SK-N-SH (cell line): ENCODE data around the gene MRGPRD. TPM values are rescaled to one million over a fixed set of nuclear protein-coding genes. Genes with fewer than 3 reads are reported as not detected.

Experiments used
- polyA plus RNA-seq, 3 experiments: library from polyadenylated mRNA; depleted of rRNA; stranded (reverse); fragments of >200 nt; gene quantifications; 2 replicates each; pipeline ENCODE4 v1.2.3, GENCODE V29; 2012

MRGPRD gene
- polyA plus RNA-seq, 1 of the 3 experiments (the other 2 are of a cell fraction) = not detected

Other genes starting within 250 kb of the MRGPRD start
- 2.0 and 3.5 TPM in 2 replicates for gene TESMIN, start 229.5 kb downstream of the MRGPRD start, polyA plus RNA-seq (2012; rRNA removed)
- gene CPT1A, start 139.1 kb downstream of the MRGPRD start, polyA plus RNA-seq (2012; rRNA removed) = 22.5 and 31.2 TPM in 2 replicates
- 98.3 and 125 TPM in 2 replicates for gene MRPL21, start 77.2 kb downstream of the MRGPRD start, polyA plus RNA-seq (2012; rRNA removed)
- gene IGHMBP2, start 77.1 kb downstream of the MRGPRD start, polyA plus RNA-seq (2012; rRNA removed) = 7.8 and 9.0 TPM in 2 replicates
- 0.18 and 0.19 TPM in 2 replicates for gene MRGPRF, start 32.3 kb upstream of the MRGPRD start, polyA plus RNA-seq (2012; rRNA removed)
- 7.6 and 8.7 TPM in 2 replicates for gene TPCN2, start 67.9 kb upstream of the MRGPRD start, polyA plus RNA-seq (2012; rRNA removed)
- 0.13 and 0.16 TPM in 2 replicates for gene SMIM38, start 174.9 kb upstream of the MRGPRD start, polyA plus RNA-seq (2012; rRNA removed)